ENCODE results near the gene ZNF423. TPM values are rescaled to one million over a fixed set of nuclear protein-coding genes. Genes with fewer than 3 reads are reported as not detected.

The ZNF423 gene
- total RNA-seq, 1 experiment from 2014 or later = 0.49 TPM

DNA sequence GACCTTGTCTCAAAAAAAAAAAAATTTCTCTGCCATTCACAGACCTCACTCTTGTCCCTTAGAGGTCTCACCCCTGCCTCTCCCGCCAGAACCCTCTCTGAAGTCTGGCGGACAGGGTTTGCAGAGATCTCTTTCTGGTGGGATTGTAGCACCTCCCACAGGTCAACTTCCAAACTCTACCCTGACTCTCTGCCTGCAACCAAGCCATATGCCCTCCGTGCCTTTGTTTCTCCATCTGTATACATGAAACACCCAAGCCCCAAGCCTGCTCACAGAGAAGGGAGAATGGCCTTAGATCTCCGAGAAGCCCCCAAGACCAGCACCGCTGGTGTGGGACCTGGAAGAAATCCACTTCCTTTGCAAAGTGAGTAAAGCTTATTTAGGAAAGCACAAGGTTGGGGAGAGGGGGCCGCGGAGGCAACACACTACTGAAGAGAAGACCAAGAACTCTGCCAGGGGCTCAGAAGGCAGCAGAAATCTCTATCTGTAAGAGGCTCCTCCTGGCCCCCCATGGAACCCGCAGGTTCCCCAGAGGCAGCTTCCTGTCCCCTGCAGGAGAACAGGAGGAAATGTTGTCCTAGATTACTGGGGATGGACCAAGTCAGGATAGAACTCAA, 262.4 kb downstream of the ZNF423 start:
- in situ Hi-C loops (cut with HindIII; ENCODE audit: low pct_unique_long_range_greater_than_20kb, low sequenced_read_pairs) = no loop called here

DNA sequence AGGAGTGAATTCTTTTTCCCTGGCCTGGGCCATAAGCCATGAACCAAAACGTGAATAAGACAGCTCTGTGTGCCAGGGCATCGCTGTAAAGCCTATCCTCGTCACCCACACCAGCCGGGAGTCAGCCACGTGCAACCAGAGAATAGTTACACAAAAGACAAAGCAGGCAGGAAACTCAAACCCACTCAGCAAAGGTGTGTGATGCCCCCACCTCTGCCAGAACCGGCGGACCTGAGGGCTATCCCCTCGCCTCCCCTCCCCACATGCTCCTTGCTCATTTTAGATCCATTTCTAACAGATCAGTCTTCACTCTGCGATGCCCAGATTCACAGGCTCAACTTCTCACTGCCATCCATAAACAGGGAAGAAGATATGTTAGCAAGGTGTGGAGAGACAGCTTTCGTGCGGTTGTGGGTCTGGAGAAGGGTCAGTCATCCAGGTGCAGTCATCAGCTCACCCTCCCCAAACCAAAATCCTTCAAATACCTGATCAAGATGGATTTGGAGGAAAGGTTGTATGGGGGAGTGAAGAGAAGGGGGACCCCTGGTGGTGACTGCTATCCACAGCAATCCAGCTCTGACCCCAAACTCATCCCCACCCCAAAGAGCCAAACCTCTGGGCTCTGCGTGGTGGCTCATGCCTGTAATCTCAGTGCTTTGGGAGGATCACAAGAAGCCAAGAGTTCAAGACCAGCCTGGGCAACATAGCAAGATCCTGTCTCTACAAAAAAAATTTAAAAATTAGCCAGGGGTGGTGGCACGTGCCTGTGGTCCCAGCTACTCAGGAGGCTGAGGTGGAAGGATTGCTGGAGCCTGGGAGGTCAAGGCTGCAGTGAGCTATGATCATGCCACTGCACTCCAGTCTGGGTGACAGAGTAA, 263.1 kb downstream of the ZNF423 start:
- DNase-seq (ENCODE audit: low read depth, low spot score) (peak; percentile 36), ATAC-seq (peak; percentile 77)
- TF ChIP-seq SIN3A (IDR thresholded peaks at IDR 0.05; ENCODE audit: borderline replicate concordance, insufficient read depth, low read depth, low read length) (no peak), POLR2AphosphoS5 (IDR thresholded peaks at IDR 0.05; ENCODE audit: low read depth, low read length) (no peak)
- TF ChIP-seq, protein P1, sequence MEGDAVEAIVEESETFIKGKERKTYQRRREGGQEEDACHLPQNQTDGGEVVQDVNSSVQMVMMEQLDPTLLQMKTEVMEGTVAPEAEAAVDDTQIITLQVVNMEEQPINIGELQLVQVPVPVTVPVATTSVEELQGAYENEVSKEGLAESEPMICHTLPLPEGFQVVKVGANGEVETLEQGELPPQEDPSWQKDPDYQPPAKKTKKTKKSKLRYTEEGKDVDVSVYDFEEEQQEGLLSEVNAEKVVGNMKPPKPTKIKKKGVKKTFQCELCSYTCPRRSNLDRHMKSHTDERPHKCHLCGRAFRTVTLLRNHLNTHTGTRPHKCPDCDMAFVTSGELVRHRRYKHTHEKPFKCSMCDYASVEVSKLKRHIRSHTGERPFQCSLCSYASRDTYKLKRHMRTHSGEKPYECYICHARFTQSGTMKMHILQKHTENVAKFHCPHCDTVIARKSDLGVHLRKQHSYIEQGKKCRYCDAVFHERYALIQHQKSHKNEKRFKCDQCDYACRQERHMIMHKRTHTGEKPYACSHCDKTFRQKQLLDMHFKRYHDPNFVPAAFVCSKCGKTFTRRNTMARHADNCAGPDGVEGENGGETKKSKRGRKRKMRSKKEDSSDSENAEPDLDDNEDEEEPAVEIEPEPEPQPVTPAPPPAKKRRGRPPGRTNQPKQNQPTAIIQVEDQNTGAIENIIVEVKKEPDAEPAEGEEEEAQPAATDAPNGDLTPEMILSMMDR (IDR thresholded peaks at IDR 0.05) = peak; percentile 81
- Histone ChIP-seq H3K27ac (ENCODE audit: low read length) (no peak overlapping the region), H3K4me1 (ENCODE audit: control insufficient read depth, insufficient read depth, low read length) (no peaks in the 10 kb centered on the region), H3K27me3 (ENCODE audit: control insufficient read depth, insufficient read depth, low read length) (no peaks in the 10 kb centered on the region; the same call in 1 of the 2 replicates), H3K4me3 (ENCODE audit: low read depth in 2 of 2, low read length in 2 of 2) (no peak overlapping the region), H3K36me3 (ENCODE audit: control insufficient read depth, insufficient read depth, low read length) (no peaks in the 10 kb centered on the region), H3K9me3 (ENCODE audit: control insufficient read depth, insufficient read depth, low read depth, low read length) (no peaks in the 10 kb centered on the region)
- ChIA-PET POLR2A (no interaction called here), CTCF (interaction anchor here (0.7 to 1.3 kb wide), 4 partner anchors 59 to 272 kb away, joined by 3 to 4 read pairs (median 3); no protein-coding TSS in a partner anchor)
- intact Hi-C loops (cut with micrococcal nuclease; ENCODE audit: unreplicated experiment) = loop anchor here (5.0 kb wide), 2 partner anchors 100 to 185 kb away; no protein-coding TSS in a partner anchor
- no TSS peak for BruUV-seq (replicated peaks)
- in situ Hi-C loops (cut with HindIII; ENCODE audit: low pct_unique_long_range_greater_than_20kb, low sequenced_read_pairs) = no loop called here

More for the DNA sequence above, 262.4 kb downstream of the ZNF423 start:
- H3K4me3 ChIP-seq (ENCODE audit: low read depth in 2 of 2, low read length in 2 of 2) = no peak overlapping the region
- H3K4me1 ChIP-seq (ENCODE audit: control insufficient read depth, insufficient read depth, low read length) = no peaks in the 10 kb centered on the region
- no TSS peak for BruUV-seq (replicated peaks)
- no peaks in the 10 kb centered on the region for H3K9me3 ChIP-seq (ENCODE audit: control insufficient read depth, insufficient read depth, low read depth, low read length)
- H3K27me3 ChIP-seq (ENCODE audit: control insufficient read depth, insufficient read depth, low read length) = no peaks in the 10 kb centered on the region; the same call in 1 of the 2 replicates
- ChIA-PET POLR2A (no interaction called here), CTCF (interaction anchor here (0.7 to 1.3 kb wide), 4 partner anchors 60 to 271 kb away, joined by 3 to 4 read pairs (median 3); no protein-coding TSS in a partner anchor)
- TF ChIP-seq POLR2AphosphoS5 (IDR thresholded peaks at IDR 0.05; ENCODE audit: low read depth, low read length) (no peak), SIN3A (IDR thresholded peaks at IDR 0.05; ENCODE audit: borderline replicate concordance, insufficient read depth, low read depth, low read length) (no peak), TCF7L2 (IDR thresholded peaks at IDR 0.05; ENCODE audit: low read depth, low read length) (no peak)
- TF ChIP-seq, protein P2, sequence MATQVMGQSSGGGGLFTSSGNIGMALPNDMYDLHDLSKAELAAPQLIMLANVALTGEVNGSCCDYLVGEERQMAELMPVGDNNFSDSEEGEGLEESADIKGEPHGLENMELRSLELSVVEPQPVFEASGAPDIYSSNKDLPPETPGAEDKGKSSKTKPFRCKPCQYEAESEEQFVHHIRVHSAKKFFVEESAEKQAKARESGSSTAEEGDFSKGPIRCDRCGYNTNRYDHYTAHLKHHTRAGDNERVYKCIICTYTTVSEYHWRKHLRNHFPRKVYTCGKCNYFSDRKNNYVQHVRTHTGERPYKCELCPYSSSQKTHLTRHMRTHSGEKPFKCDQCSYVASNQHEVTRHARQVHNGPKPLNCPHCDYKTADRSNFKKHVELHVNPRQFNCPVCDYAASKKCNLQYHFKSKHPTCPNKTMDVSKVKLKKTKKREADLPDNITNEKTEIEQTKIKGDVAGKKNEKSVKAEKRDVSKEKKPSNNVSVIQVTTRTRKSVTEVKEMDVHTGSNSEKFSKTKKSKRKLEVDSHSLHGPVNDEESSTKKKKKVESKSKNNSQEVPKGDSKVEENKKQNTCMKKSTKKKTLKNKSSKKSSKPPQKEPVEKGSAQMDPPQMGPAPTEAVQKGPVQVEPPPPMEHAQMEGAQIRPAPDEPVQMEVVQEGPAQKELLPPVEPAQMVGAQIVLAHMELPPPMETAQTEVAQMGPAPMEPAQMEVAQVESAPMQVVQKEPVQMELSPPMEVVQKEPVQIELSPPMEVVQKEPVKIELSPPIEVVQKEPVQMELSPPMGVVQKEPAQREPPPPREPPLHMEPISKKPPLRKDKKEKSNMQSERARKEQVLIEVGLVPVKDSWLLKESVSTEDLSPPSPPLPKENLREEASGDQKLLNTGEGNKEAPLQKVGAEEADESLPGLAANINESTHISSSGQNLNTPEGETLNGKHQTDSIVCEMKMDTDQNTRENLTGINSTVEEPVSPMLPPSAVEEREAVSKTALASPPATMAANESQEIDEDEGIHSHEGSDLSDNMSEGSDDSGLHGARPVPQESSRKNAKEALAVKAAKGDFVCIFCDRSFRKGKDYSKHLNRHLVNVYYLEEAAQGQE (IDR thresholded peaks at IDR 0.05; ENCODE audit: insufficient read depth in 1 of 2, low read depth in 2 of 2, low read length in 1 of 2) = no peak
- TF ChIP-seq, protein P1 (IDR thresholded peaks at IDR 0.05) = no peak
- H3K36me3 ChIP-seq (ENCODE audit: control insufficient read depth, insufficient read depth, low read length) = no peaks in the 10 kb centered on the region
- intact Hi-C loops (cut with micrococcal nuclease; ENCODE audit: unreplicated experiment) = loop anchor here (5.0 kb wide), 2 partner anchors 101 to 186 kb away; no protein-coding TSS in a partner anchor
- ATAC-seq (no peak), DNase-seq (ENCODE audit: low read depth, low spot score) (no peak)
- no peak overlapping the region for H3K27ac ChIP-seq (ENCODE audit: low read length)
